Esophagus squamous epithelium (tissue), 5 donors: ENCODE measurements around the gene KNCN. TPM values are rescaled to one million over a fixed set of nuclear protein-coding genes. Genes with fewer than 3 reads are reported as not detected.

Source experiments
- DNase-seq: peaks from one replicate; lab custom pipeline; 2025; lab: John Stamatoyannopoulos, UW
- H3K27ac ChIP-seq, 4 donors: fragments of 200-600 bp; sonication (generic); one replicate each; pipeline ENCODE4 v1.5.1; 2016 to 2019; ENCODE audit warnings: mild to moderate bottlenecking in 1 of 4
- H3K27me3 ChIP-seq, 4 donors: fragments of 200-600 bp; sonication (generic); 1 replicate in 3 of 4; 2 replicates in 1 of 4; pipeline versions ENCODE4 v1.5.1 to v1.6.0; 2017 to 2021; ENCODE audit warnings: antibody characterized with exemption in 1 of 4
- H3K36me3 ChIP-seq, 3 donors: fragments of 200-600 bp; sonication (generic); one replicate each; pipeline ENCODE4 v1.5.1; 2016 to 2019
- H3K4me1 ChIP-seq, 3 donors: fragments of 200-600 bp; sonication (generic); one replicate each; pipeline ENCODE4 v1.5.1; 2017 to 2019
- H3K4me3 ChIP-seq, 4 donors: fragments of 200-600 bp; sonication (generic); 1 replicate in 3 of 4; 2 replicates in 1 of 4; pipeline ENCODE4 v1.5.1; 2016 to 2019; ENCODE audit warnings: mild to moderate bottlenecking in 2 of 4, moderate library complexity in 1 of 4
- H3K9me3 ChIP-seq, 3 donors: fragments of 200-600 bp; sonication (generic); one replicate each; pipeline ENCODE4 v1.5.1; 2016 to 2019
- POLR2A ChIP-seq, 4 donors: fragments of 450-650 bp; IDR thresholded peaks; one replicate each; pipeline ENCODE4 v1.6.1; 2017; ENCODE audit warnings: antibody characterized with exemption in 4 of 4, mild to moderate bottlenecking in 4 of 4, moderate library complexity in 3 of 4
- WGBS, 2 donors: methylation state at CpG; one replicate each; pipeline ENCODE4 v1.1.5; 2018; 5-methylcytosine and 5-hydroxymethylcytosine counted together
- intact Hi-C: fragments of 100-400 bp; cut with DNase I; formaldehyde crosslinking; loops from one replicate; pipeline ENCODE4 v1.15.0; 2022
- total RNA-seq, 4 donors: library from RNA; depleted of rRNA; stranded (reverse); fragments of >200 nt; gene quantifications; one replicate each; pipeline ENCODE4 v1.1.0, GENCODE V29; 2016
- TF ChIP-seq, protein P1 (sequence below), 6 experiments: fragments of 450-650 bp in 4 of 6; fragments of 200-600 bp in 2 of 6; sonication (generic) in 2 of 6; IDR thresholded peaks; one replicate each; pipeline ENCODE4 v1.5.1; 2016 to 2019; ENCODE audit warnings: antibody characterized with exemption in 6 of 6, mild to moderate bottlenecking in 4 of 6, moderate library complexity in 4 of 6
- donor health status: DM: yes; HTN: yes; CAD: no.

Gene KNCN
- total RNA-seq, 4 donors from 2014 or later, result not detected

DNA sequence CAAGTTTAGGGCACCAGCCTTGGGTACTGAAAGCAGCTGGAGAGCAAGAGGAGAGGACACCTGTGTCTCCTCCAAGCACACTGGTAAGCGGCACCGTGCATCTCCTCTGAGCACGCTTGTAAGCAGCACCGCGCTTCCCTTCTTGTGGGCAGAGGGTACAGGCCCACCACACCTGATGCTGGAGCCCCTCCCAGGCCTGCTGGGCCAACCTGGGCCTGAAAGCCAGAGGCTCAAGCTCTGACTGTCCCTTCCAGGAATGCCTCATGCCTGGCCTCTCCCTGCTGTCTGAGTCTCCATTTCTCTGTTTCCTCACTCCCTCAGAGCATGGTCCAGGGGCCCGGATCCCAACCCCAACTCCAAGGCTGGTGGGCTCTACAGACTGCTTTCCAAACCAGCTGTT is 35.9 kb downstream of the KNCN start:
- intact Hi-C loops, result no loop called here
- H3K4me1 ChIP-seq, result peaks cover 2 to 35% (median 4%) of the 10 kb centered on the region in 3 donors
- no peak overlapping the region for H3K4me3 ChIP-seq
- no peak for TF ChIP-seq POLR2A (IDR thresholded peaks at IDR 0.05)
- TF ChIP-seq, protein P1, sequence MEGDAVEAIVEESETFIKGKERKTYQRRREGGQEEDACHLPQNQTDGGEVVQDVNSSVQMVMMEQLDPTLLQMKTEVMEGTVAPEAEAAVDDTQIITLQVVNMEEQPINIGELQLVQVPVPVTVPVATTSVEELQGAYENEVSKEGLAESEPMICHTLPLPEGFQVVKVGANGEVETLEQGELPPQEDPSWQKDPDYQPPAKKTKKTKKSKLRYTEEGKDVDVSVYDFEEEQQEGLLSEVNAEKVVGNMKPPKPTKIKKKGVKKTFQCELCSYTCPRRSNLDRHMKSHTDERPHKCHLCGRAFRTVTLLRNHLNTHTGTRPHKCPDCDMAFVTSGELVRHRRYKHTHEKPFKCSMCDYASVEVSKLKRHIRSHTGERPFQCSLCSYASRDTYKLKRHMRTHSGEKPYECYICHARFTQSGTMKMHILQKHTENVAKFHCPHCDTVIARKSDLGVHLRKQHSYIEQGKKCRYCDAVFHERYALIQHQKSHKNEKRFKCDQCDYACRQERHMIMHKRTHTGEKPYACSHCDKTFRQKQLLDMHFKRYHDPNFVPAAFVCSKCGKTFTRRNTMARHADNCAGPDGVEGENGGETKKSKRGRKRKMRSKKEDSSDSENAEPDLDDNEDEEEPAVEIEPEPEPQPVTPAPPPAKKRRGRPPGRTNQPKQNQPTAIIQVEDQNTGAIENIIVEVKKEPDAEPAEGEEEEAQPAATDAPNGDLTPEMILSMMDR (IDR thresholded peaks at IDR 0.05), result no peak
- DNase-seq, result no peak
- no peaks in the 10 kb centered on the region for H3K36me3 ChIP-seq
- WGBS, 2 donors, result 80% methylated on average over 2 of the region's 6 CpGs; no CpG with 5 or more reads in 1 of the 2 donors
- peaks cover 0 to 45% (median 0%) of the 10 kb centered on the region in 4 donors for H3K27me3 ChIP-seq
- no peak overlapping the region for H3K27ac ChIP-seq
- no peaks in the 10 kb centered on the region for H3K9me3 ChIP-seq

DNA sequence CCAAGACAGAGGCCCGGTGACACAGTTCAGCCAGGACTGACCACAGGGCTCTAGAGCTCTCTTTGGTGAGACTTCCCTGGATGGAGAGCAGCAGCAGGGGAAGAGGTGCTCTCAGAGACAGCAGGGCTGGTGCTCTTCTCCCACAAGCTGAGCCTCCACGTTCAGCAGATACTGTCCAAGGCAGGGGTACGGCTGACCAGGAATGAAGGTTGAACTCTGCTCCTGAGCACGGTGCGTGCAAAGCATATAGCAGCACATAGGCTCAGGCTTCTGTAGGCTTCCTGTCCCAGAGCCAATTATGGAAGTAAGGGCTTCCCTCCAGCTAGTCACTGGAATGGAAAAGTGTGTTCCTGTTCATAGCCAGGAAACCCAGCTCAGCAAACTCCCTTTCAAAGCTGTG is 37.9 kb downstream of the KNCN start:
- 0 to 80% methylated on average over 1 of the region's 5 CpGs for WGBS, 2 donors
- Histone ChIP-seq H3K4me3 (no peak overlapping the region), H3K27ac (no peak overlapping the region), H3K4me1 (peaks cover 0 to 25% (median 4%) of the 10 kb centered on the region in 3 donors), H3K36me3 (no peaks in the 10 kb centered on the region), H3K9me3 (no peaks in the 10 kb centered on the region), H3K27me3 (peaks cover 0 to 36% (median 0%) of the 10 kb centered on the region in 4 donors)
- no peak for TF ChIP-seq POLR2A (IDR thresholded peaks at IDR 0.05)
- TF ChIP-seq, protein P1 (IDR thresholded peaks at IDR 0.05), result no peak
- intact Hi-C loops, result no loop called here
- DNase-seq, result no peak

DNA sequence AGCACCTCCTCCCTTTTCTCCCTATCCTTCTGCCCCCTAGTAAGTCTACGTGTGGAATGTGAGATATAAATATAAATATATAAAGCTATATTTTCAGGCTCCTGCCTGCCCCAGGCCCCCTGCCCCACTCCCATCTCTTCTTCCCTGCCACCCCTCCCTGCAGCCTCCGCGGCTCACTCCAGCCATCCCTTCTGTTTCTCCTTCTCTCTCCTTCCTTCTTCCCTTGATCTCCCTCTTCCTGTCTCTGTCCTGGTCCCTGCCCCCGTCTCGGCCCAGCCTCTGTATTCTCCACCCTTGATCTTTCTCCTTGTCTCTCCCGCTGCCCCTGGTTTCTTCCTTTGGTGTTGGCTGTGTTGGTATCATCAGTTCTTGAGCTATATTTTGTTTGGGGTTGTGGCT is 38.7 kb downstream of the KNCN start:
- H3K4me3 ChIP-seq, result no peak overlapping the region
- 73 to 76% methylated on average over 6 of the region's 6 CpGs for whole genome bisulfite sequencing, 2 donors
- H3K36me3 ChIP-seq, result no peaks in the 10 kb centered on the region
- DNase-seq, result no peak
- no peak overlapping the region for H3K27ac ChIP-seq
- intact Hi-C loops, result no loop called here
- H3K27me3 ChIP-seq, result peaks cover 0 to 28% (median 0%) of the 10 kb centered on the region in 4 donors
- no peak for TF ChIP-seq POLR2A (IDR thresholded peaks at IDR 0.05)
- TF ChIP-seq, protein P1 (IDR thresholded peaks at IDR 0.05), result no peak
- peaks cover 0 to 18% (median 4%) of the 10 kb centered on the region in 3 donors for H3K4me1 ChIP-seq
- H3K9me3 ChIP-seq, result no peaks in the 10 kb centered on the region

DNA sequence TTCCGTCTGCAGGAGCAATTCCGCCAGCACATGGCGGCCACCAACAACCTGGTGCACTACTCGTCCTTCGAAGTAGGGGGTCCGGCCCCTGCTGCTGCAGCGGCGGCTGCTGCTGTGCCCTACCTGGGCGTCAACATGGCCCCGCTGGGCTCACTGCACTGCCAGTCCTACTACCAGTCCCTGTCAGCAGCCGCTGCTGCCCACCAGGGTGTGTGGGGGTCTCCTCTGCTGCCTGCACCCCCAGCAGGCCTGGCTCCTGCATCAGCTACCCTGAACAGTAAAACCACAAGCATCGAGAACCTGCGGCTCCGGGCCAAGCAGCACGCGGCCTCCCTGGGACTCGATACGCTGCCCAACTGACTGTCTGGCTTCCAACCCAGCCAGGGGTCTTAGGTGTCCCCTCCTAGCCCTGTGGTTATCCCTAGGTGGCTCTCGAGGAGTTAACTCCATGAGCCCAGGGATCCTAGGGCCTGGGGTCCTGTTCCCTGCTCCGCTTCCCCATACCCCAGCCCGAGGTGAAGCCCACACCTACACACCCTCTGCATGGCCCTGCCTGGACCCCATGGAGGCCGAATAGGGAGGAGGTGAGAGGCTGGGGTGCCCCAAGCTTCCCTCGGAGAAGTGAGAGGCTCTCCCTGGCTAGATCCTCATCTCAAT is 39.2 kb downstream of the KNCN start:
- no peak for TF ChIP-seq POLR2A (IDR thresholded peaks at IDR 0.05)
- TF ChIP-seq, protein P1 (IDR thresholded peaks at IDR 0.05), result no peak
- peaks cover 0 to 23% (median 0%) of the 10 kb centered on the region in 4 donors for H3K27me3 ChIP-seq
- 58 to 82% methylated on average over 3 to 6 of the region's 23 CpGs for WGBS, 2 donors
- no peak overlapping the region for H3K27ac ChIP-seq
- H3K9me3 ChIP-seq, result no peaks in the 10 kb centered on the region
- no peak for DNase-seq
- H3K4me3 ChIP-seq, result no peak overlapping the region
- no peaks in the 10 kb centered on the region for H3K36me3 ChIP-seq
- H3K4me1 ChIP-seq, result peaks cover 0 to 13% (median 4%) of the 10 kb centered on the region in 3 donors
- intact Hi-C loops, result no loop called here

DNA sequence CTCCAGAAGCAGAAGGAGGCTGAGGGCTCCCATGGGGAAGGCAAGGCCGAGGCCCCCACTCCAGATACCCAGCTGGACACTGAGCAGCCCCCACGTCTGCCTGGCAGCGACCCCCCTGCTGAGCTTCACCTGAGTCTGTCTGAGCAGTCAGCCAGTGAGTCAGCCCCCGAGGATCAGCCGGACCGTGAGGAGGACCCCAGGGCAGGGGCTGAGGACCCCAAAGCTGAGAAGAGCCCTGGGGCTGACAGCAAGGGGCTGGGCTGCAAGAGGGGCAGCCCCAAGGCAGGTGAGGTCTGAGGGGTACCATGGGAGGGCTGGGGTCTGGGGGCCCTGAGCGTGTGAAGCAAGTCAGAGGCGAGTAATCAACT is 40.5 kb downstream of the KNCN start:
- no peak overlapping the region for H3K27ac ChIP-seq
- no peaks in the 10 kb centered on the region for H3K36me3 ChIP-seq
- 67 to 75% methylated on average over 1 to 4 of the region's 8 CpGs for WGBS, 2 donors
- peaks cover 0 to 19% (median 0%) of the 10 kb centered on the region in 4 donors for H3K27me3 ChIP-seq
- TF ChIP-seq, protein P1 (IDR thresholded peaks at IDR 0.05), result no peak
- no peak for TF ChIP-seq POLR2A (IDR thresholded peaks at IDR 0.05)
- intact Hi-C loops, result no loop called here
- H3K9me3 ChIP-seq, result no peaks in the 10 kb centered on the region
- no peak overlapping the region for H3K4me3 ChIP-seq
- DNase-seq, result no peak
- peaks cover 0 to under 1% (median 0%) of the 10 kb centered on the region in 3 donors for H3K4me1 ChIP-seq
